NCI-H2081 (cell line): ENCODE results near the gene USPL1.

ENCODE experiments used
- DNase-seq, 2 experiments: peaks; one replicate each; lab custom pipeline; 2025; lab: John Stamatoyannopoulos, UW

USPL1 gene

DNA sequence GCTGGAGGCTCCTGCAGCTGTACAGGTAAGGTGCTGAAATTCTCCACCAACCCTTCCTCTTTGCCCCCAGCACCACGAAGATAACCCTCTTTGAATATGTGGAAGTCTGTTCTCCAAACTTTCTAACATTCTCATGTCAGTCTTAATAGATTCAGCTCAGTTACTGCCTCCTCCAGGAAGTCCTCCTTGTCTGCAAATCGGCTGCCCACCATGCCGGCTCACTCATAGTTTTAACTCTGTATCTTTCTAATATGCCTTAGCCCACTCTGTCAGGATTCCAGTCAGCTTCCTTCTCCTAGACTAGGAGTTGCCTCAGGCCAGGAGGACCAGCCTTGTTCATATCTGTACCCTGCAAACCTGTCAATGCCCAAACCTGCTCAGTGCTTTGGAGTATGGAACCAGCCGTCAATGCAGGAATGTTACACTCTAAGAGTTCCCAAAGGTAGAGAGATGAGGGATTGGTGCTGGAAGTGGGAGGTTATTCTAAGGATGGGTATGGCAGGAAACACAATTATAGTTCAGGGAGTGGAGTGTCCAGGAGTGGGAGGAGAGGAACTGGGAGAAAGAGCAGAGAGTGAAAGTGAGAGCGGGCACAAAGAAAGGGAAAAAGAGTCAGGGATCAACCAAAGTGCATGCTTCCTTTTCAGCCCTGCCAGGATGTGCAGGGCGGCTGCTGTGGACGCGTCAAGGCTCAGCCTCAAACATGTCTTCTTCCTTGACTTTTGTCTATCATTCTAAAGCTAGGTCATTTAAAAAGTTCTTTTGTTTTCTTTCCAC, 79.6 kb downstream of the USPL1 start:
- DNase-seq = no peak

DNA sequence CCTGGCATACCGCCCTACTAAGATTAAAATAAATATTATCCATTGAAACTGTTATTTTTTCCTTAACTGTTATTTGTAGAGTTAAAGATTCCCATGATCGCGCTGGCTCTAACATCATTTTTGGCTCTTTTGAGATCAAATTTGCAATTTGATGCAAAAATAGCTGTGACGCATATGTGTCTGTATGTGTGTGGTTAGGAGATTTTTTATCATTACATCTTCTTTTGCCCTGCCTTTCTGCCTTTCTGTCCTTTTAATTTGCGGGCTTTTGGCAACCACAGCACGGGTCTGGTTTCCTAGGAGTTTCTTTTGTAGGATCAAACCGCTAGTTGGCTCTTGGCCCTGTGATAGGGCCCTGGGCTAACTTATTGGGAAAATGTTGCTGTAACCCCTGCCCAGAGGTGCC, 80.3 kb downstream of the USPL1 start:
- no peak for DNase-seq

DNA sequence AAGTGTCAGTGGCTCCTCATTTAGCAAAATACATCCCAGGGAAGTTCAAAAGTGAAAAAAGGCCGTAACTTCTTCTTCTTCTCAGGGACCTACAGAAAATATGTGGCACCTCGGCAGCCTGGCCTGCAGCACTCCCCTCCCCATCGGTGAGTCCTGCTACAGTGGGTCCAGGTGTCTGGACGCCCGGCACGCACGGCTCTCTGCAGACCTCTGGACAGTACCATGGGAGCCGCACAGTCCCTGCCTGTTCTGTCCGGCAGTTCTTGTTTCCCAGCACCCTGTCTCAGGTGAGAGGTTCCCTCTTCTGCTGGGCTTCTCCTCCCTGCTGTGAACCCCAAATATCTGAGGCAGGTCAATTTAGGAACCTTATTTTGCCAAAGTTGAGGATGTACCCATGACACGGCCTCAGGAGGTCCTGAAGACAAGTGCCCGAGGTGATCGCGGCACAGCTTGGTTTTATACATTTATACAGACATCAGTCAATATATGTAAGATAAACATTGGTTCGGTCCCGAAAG, 80.8 kb downstream of the USPL1 start:
- DNase-seq = no peak

DNA sequence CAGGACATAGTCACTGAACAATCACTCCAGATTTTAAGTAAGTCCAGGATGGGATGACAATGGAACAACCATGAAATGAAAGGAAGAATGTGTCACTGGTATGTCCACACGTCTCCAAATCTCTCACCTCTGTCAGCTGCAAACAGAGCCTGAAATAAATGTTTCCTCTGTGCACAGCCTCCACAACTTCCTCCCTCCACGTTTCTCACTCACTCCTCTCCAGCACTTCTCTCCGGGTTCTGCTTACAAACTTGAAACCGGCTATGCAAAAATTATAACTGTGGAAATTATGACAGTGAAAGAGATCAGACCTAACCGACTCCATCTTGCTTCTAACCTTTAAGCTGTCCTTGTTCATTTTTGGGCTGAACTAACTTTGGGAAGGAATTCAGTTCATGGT, 82.6 kb downstream of the USPL1 start:
- DNase-seq = no peak

DNA sequence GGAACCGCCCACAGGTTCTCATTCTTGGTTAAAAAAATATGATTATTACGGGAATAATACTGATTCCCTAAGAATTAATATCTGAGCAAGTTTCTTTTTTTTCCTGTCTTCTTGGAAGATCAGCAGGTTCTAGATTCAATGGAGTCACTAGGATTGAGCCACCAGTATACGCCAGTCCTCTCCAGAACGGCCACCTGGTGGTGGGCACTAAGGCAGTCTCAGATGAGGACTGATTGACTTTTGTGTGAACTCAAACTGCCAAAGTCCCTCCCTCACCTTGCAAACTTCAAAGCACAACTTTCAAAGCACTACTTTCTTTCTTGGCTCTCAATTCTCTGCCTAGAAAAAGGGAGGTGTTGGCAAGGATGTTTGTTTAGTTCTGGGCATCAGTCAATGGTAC, 84.3 kb downstream of the USPL1 start:
- DNase-seq = no peak

DNA sequence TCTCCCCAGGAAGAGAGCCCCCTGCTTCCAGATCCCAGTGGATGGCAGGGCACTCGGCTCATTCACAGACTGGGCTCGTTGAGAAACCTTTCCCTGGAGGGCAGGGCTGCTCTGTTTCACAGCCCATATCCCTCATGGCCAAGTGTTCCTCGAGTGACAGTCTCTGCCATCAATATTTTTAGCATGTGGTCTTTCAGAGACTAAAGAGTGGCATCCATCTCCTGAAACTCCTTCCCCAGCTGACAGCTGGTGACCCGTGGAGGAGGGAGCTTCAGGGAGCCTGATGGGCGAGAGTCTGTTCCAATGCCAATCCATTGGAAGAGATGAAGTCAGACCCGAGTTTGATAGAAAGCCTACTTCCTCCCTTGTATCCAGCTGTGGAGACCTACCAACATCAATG, 86.9 kb downstream of the USPL1 start:
- no peak for DNase-seq

DNA sequence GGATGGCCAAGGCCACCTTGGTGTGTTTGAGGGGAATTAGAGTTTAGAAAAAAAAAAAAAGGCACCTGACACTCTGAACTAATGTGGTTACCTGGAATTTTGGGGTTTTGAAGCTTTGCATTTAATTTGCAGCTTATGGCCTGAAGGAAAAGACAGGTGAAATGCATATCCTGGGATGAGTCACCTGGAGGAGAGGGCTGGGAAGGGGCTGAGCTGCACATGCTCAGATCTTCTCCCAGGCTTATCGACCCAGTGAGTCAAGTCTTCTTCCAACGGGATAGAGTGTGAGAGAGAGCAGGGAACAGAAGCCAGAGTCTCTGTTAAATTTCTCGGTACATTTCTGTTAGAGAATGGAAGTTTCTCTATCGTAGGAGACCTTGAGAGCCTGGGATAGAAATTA, 88.0 kb downstream of the USPL1 start:
- DNase-seq = no peak

DNA sequence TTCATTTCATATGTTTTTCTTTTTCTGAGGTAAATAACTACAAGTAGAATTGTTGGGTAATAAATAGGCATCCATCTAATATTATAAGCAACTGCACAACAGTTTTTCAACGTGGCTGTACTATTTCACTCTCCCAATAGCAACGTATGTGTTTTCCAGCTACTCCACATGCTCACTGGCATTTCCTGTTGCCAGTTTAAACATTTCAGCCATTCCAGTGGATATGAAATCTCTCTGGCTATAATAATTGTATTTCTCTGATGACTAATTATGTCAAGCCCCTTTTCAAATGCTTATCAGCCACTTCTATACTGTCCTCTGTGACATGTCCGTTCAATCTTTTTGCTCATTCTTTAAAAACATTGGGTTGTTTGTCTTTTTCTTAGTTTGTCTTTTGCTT, 90.8 kb downstream of the USPL1 start:
- DNase-seq = no peak
